ENCODE results near the gene HSF5.

DNA sequence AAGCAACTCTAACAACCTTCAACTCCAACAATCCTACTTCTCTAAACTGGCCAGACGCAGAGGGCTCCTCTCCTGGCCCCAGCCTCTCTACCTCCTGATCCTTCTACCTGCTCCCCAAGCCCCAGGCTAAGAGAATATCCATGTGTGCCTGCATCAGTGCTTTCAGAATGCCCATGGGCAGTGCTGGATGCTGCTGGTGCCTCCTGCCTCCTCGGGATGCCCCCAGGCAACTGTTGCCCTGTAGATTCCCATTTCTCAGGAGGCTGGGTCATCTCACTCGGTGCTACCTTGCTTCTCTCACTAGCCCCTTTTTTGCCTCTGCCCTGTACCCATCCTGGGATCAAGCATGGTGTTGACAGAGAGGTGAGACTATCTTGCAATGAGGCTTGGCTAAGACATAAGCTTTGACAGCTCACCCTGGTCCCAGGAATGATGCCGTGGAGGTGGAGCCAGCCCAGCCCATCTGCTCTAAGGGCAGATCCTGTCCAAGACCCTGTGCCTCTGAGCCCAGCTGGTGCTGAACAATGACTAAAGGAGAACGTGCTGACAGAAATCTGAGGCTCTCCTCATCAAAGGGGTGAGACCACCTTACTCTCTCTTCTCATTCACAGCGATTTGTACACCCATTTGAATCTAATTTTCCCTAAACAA, 116.8 kb downstream of the HSF5 start:
- TF ChIP-seq EZH2 (IDR thresholded peaks at IDR 0.05; ENCODE audit: borderline replicate concordance, low read depth, low read length, severe bottlenecking) (no peak), POLR2A (IDR thresholded peaks at IDR 0.05; ENCODE audit: low read depth, low read length) (no peak), JUN (IDR thresholded peaks at IDR 0.05; ENCODE audit: borderline replicate concordance, insufficient read depth, insufficient read length, low read depth) (no peak), GATA2 (IDR thresholded peaks at IDR 0.05; ENCODE audit: insufficient read depth, insufficient read length, low read depth, low read length) (no peak)
- TF ChIP-seq, protein P1, sequence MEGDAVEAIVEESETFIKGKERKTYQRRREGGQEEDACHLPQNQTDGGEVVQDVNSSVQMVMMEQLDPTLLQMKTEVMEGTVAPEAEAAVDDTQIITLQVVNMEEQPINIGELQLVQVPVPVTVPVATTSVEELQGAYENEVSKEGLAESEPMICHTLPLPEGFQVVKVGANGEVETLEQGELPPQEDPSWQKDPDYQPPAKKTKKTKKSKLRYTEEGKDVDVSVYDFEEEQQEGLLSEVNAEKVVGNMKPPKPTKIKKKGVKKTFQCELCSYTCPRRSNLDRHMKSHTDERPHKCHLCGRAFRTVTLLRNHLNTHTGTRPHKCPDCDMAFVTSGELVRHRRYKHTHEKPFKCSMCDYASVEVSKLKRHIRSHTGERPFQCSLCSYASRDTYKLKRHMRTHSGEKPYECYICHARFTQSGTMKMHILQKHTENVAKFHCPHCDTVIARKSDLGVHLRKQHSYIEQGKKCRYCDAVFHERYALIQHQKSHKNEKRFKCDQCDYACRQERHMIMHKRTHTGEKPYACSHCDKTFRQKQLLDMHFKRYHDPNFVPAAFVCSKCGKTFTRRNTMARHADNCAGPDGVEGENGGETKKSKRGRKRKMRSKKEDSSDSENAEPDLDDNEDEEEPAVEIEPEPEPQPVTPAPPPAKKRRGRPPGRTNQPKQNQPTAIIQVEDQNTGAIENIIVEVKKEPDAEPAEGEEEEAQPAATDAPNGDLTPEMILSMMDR (IDR thresholded peaks at IDR 0.05; ENCODE audit: extremely low read depth in 1 of 2, insufficient read depth in 1 of 2, low read depth in 1 of 2, low read length in 2 of 2) = no peak
- TF ChIP-seq, protein P2, sequence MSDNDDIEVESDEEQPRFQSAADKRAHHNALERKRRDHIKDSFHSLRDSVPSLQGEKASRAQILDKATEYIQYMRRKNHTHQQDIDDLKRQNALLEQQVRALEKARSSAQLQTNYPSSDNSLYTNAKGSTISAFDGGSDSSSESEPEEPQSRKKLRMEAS (IDR thresholded peaks at IDR 0.05; ENCODE audit: insufficient read depth, insufficient read length) = no peak
